ENCODE data around the gene NDRG3. TPM values are rescaled to one million over a fixed set of nuclear protein-coding genes. Genes with fewer than 3 reads are reported as not detected.
A peak's percentile ranks its signal among the peaks of the same experiment; 100 is the strongest.

NDRG3 gene
- 22.2 TPM for polyA plus RNA-seq (2013)

DNA sequence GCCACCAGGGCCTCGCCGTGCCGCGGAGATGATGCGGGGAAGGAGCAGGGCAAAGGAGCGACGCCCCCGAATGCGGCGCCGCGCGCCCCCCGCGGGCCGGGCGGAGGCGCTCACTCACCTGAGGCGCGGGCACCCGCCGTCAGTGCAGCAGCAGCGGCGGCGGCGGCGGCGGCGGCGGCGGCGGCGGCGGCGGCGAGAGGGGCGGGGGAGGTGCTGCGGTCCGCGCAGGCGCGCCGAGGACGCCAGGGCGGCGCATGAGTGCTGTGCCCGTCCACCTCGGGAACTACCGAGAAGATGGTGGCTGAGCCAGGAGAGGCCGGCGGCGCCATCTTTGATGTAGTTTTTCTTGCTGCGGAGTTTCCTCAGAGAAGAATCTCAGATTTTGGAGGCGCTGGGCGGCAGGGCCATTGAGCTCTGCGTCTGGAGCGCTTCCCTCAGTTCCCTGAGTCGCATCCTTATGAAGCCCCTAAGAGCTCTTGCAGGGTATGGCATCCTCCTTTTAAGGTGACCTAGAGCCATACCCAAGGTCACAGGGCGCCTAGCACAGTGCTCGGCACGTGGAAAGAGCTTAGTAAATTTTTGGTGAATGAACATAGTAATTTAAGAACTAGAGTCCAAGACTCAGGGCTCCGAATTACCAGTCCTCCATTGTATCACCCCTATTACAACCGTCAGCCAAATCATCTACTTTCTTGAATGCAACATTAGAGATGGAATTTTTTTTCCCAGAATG is at the start of gene NDRG3:
Gene NDRG3, minus strand, starts transcription at position 164 of the 733 bp plus-strand sequence. CDS start 24,355 bp downstream, outside the sequence.
- WGBS (ENCODE audit: insufficient coverage): 5% methylated on average over 45 of the region's 63 CpGs
- ChIA-PET CTCF (interaction anchor here (0.6 to 1.9 kb wide), 6 partner anchors 9 to 141 kb away, joined by 3 to 11 read pairs (median 3); partner anchors contain the start of gene RAB5IF), POLR2A (interaction anchor here (1.2 kb wide), 1 partner anchor 140 kb away, joined by 6 read pairs; the partner anchor contains the start of gene RAB5IF)
- Histone ChIP-seq H3K4me3 (ENCODE audit: control insufficient read depth in 1 of 7, extremely low read depth in 1 of 7, insufficient read depth in 4 of 7, low read depth in 2 of 7, low read length in 6 of 7) (peak within 1 kb of the TSS; percentile 61 to 86 (median 74)), H3K9me3 (ENCODE audit: control extremely low read depth in 1 of 5, control insufficient read depth in 4 of 5, insufficient read depth in 2 of 5, low read depth in 1 of 5, low read length in 4 of 5) (no peaks in the 10 kb centered on the region), H3K27me3 (replicated peaks in 2 of 5; ENCODE audit: control insufficient read depth in 4 of 5, insufficient read depth in 5 of 5, low read length in 4 of 5) (no peaks in the 10 kb centered on the region), H3K36me3 (ENCODE audit: control insufficient read depth in 4 of 4, insufficient read depth in 4 of 4, low read length in 3 of 4) (peaks cover 0 to 5% (median 1%) of the 10 kb centered on the region in 4 experiments), H3K27ac (ENCODE audit: insufficient read depth in 1 of 2, low read depth in 1 of 2, low read length in 2 of 2, poor library complexity in 1 of 2, severe bottlenecking in 2 of 2) (peak within 1 kb of the TSS in 1 of 2 experiments; percentile 19), H3K4me1 (ENCODE audit: control extremely low read depth in 1 of 4, control insufficient read depth in 4 of 4, insufficient read depth in 4 of 4, low read length in 3 of 4) (peaks cover 0 to 14% (median 8%) of the 10 kb centered on the region in 4 experiments)
- DNase-seq: peak; percentile 93 to 97 (median 96)

DNA sequence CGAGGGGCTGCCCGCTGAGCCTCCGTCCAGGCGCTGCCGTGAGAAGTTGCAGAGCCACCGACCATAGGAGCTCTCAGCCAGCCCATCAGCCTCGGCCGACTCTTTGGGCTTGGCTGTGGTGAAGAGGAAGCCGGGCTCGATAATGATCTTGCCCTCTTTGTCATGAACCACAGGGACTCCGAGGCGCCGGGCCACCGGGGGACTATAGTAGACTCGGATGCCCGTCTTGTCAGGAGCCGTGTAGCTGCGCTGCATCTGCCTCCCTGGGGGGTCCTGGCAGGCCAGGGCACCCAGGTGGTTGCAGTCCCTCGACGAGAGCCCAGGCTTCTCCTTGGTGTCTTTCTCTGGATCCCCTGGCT is 48.2 kb upstream of the NDRG3 start:
- WGBS (ENCODE audit: insufficient coverage): 92% methylated on average over 20 of the region's 20 CpGs
- peak in 2 of 3 donors; percentile 17 to 32 for DNase-seq
- Histone ChIP-seq H3K27me3 (replicated peaks in 2 of 5; ENCODE audit: control insufficient read depth in 4 of 5, insufficient read depth in 5 of 5, low read length in 4 of 5) (no peaks in the 10 kb centered on the region), H3K36me3 (ENCODE audit: control insufficient read depth in 4 of 4, insufficient read depth in 4 of 4, low read length in 3 of 4) (peaks cover 9 to 60% (median 45%) of the 10 kb centered on the region in 4 experiments), H3K4me3 (ENCODE audit: control insufficient read depth in 1 of 7, extremely low read depth in 1 of 7, insufficient read depth in 4 of 7, low read depth in 2 of 7, low read length in 6 of 7) (no peak overlapping the region), H3K27ac (ENCODE audit: insufficient read depth in 1 of 2, low read depth in 1 of 2, low read length in 2 of 2, poor library complexity in 1 of 2, severe bottlenecking in 2 of 2) (no peak overlapping the region), H3K9me3 (ENCODE audit: control extremely low read depth in 1 of 5, control insufficient read depth in 4 of 5, insufficient read depth in 2 of 5, low read depth in 1 of 5, low read length in 4 of 5) (no peaks in the 10 kb centered on the region), H3K4me1 (ENCODE audit: control extremely low read depth in 1 of 4, control insufficient read depth in 4 of 4, insufficient read depth in 4 of 4, low read length in 3 of 4) (no peaks in the 10 kb centered on the region)
- CTCF ChIA-PET: interaction anchor here (0.6 kb wide), 1 partner anchor 215 kb away, joined by 3 read pairs; no protein-coding TSS in a partner anchor
- POLR2A ChIA-PET: interaction anchor here (0.6 kb wide), 1 partner anchor 322 kb away, joined by 3 read pairs; no protein-coding TSS in a partner anchor

DNA sequence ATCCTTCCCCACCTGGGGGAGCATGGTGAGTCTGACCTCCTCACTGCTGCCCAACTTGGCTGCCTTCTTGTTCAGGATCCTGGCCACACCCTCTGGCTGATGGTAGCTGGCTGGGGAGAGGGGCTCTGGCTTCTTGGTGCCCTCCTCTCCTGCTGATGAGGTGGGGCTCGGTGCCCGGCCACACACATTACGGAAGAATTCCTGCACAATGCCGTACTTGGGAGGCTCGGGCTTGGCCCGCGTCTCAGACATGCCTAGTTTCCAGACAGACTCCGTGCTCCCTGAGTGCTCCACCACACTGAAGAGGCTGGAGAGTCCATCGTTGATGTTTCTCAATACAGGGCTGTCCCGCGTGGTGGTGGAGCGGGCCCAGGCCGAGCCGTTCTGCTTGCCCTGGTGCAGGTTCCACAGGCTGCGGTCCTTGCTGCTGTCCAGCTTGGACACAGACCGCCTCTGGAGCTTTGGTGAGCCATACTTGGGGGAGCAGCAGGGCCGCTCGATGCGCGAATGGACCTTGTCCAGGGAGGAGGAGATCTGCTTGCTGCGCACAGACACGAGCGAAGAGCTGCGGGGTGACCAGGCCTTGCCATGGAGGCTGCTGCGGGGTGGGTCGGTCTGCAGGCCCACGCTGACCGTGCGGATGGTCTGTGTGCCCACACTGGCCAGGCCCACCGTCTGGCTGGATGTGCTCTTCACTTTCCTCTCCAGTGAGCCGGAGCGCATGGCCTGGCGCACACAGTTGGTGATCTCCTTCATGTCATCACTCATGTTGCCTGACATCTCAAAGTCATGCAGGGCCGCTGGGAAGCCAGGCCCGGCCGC is 47.6 kb upstream of the NDRG3 start:
- ChIA-PET CTCF (no interaction called here), POLR2A (interaction anchor here (0.6 to 1.4 kb wide), 2 partner anchors 10 to 321 kb away, joined by 3 to 4 read pairs; no protein-coding TSS in a partner anchor)
- no peak for DNase-seq
- no peaks in the 10 kb centered on the region for H3K27me3 ChIP-seq (replicated peaks in 2 of 5; ENCODE audit: control insufficient read depth in 4 of 5, insufficient read depth in 5 of 5, low read length in 4 of 5)
- H3K36me3 ChIP-seq (ENCODE audit: control insufficient read depth in 4 of 4, insufficient read depth in 4 of 4, low read length in 3 of 4): peaks cover 9 to 56% (median 41%) of the 10 kb centered on the region in 4 experiments
- WGBS (ENCODE audit: insufficient coverage): 97% methylated on average over 34 of the region's 36 CpGs
- no peaks in the 10 kb centered on the region for H3K4me1 ChIP-seq (ENCODE audit: control extremely low read depth in 1 of 4, control insufficient read depth in 4 of 4, insufficient read depth in 4 of 4, low read length in 3 of 4)
- H3K27ac ChIP-seq (ENCODE audit: insufficient read depth in 1 of 2, low read depth in 1 of 2, low read length in 2 of 2, poor library complexity in 1 of 2, severe bottlenecking in 2 of 2): no peak overlapping the region
- H3K9me3 ChIP-seq (ENCODE audit: control extremely low read depth in 1 of 5, control insufficient read depth in 4 of 5, insufficient read depth in 2 of 5, low read depth in 1 of 5, low read length in 4 of 5): no peaks in the 10 kb centered on the region
- H3K4me3 ChIP-seq (ENCODE audit: control insufficient read depth in 1 of 7, extremely low read depth in 1 of 7, insufficient read depth in 4 of 7, low read depth in 2 of 7, low read length in 6 of 7): no peak overlapping the region

DNA sequence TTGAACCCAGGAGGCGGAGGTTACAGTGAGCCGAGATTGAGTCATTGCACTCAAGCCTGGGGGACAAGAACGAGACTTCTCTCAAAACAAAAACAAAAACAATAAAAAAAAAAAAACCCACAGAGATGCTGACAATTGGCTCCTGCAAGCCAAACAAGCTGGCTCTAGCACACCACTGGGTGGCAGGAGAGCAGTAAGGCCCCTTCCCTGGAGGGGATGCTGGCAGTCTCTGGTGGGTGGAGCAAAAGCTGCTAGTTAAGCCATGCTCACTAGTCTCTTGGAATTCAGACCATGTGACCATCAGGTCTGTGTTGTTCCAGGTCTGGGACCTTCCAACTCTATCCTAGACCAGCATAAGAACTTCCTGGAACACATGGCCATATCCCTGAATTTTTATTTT is 46.5 kb upstream of the NDRG3 start:
- ChIA-PET POLR2A (interaction anchor here (0.7 to 1.4 kb wide), 2 partner anchors 11 to 165 kb away, joined by 4 to 5 read pairs; no protein-coding TSS in a partner anchor), CTCF (interaction anchor here (1.2 kb wide), 1 partner anchor 10 kb away, joined by 6 read pairs; no protein-coding TSS in a partner anchor)
- Histone ChIP-seq H3K27me3 (replicated peaks in 2 of 5; ENCODE audit: control insufficient read depth in 4 of 5, insufficient read depth in 5 of 5, low read length in 4 of 5) (no peaks in the 10 kb centered on the region), H3K36me3 (ENCODE audit: control insufficient read depth in 4 of 4, insufficient read depth in 4 of 4, low read length in 3 of 4) (peaks cover 5 to 46% (median 32%) of the 10 kb centered on the region in 4 experiments), H3K9me3 (ENCODE audit: control extremely low read depth in 1 of 5, control insufficient read depth in 4 of 5, insufficient read depth in 2 of 5, low read depth in 1 of 5, low read length in 4 of 5) (no peaks in the 10 kb centered on the region), H3K27ac (ENCODE audit: insufficient read depth in 1 of 2, low read depth in 1 of 2, low read length in 2 of 2, poor library complexity in 1 of 2, severe bottlenecking in 2 of 2) (no peak overlapping the region), H3K4me1 (ENCODE audit: control extremely low read depth in 1 of 4, control insufficient read depth in 4 of 4, insufficient read depth in 4 of 4, low read length in 3 of 4) (no peaks in the 10 kb centered on the region), H3K4me3 (ENCODE audit: control insufficient read depth in 1 of 7, extremely low read depth in 1 of 7, insufficient read depth in 4 of 7, low read depth in 2 of 7, low read length in 6 of 7) (no peak overlapping the region)
- WGBS (ENCODE audit: insufficient coverage): no CpG with 5 or more reads among the region's 3 CpGs
- peak; percentile 61 to 73 (median 72) for DNase-seq

DNA sequence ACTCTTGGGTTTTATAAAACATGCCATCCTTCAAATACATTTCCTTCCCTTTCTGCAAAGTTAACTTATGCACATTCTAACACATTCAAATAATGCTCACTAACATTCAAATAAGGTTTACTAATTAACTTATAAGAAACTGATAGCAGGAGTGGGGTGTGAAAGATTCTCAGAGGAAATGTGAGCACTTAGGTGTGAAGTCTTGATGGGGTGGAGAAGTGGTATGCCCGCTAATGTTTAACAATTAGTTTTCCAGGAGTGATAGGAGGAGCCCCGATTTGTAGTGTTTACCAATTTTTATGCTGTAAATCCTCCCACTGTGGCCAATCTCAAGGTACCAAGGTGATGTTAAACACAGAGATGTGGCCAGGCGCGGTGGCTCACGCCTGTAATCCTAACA is 46.0 kb upstream of the NDRG3 start:
- 98% methylated on average over 5 of the region's 5 CpGs for WGBS (ENCODE audit: insufficient coverage)
- peaks cover 3 to 40% (median 27%) of the 10 kb centered on the region in 4 experiments for H3K36me3 ChIP-seq (ENCODE audit: control insufficient read depth in 4 of 4, insufficient read depth in 4 of 4, low read length in 3 of 4)
- no peaks in the 10 kb centered on the region for H3K27me3 ChIP-seq (replicated peaks in 2 of 5; ENCODE audit: control insufficient read depth in 4 of 5, insufficient read depth in 5 of 5, low read length in 4 of 5)
- H3K27ac ChIP-seq (ENCODE audit: insufficient read depth in 1 of 2, low read depth in 1 of 2, low read length in 2 of 2, poor library complexity in 1 of 2, severe bottlenecking in 2 of 2): no peak overlapping the region
- CTCF ChIA-PET: interaction anchor here (1.2 kb wide), 2 partner anchors 11 to 56 kb away, joined by 3 to 6 read pairs; no protein-coding TSS in a partner anchor
- H3K9me3 ChIP-seq (ENCODE audit: control extremely low read depth in 1 of 5, control insufficient read depth in 4 of 5, insufficient read depth in 2 of 5, low read depth in 1 of 5, low read length in 4 of 5): no peaks in the 10 kb centered on the region
- H3K4me1 ChIP-seq (ENCODE audit: control extremely low read depth in 1 of 4, control insufficient read depth in 4 of 4, insufficient read depth in 4 of 4, low read length in 3 of 4): no peaks in the 10 kb centered on the region
- DNase-seq: no peak
- POLR2A ChIA-PET: interaction anchor here (1.4 kb wide), 1 partner anchor 11 kb away, joined by 4 read pairs; no protein-coding TSS in a partner anchor
- H3K4me3 ChIP-seq (ENCODE audit: control insufficient read depth in 1 of 7, extremely low read depth in 1 of 7, insufficient read depth in 4 of 7, low read depth in 2 of 7, low read length in 6 of 7): no peak overlapping the region

DNA sequence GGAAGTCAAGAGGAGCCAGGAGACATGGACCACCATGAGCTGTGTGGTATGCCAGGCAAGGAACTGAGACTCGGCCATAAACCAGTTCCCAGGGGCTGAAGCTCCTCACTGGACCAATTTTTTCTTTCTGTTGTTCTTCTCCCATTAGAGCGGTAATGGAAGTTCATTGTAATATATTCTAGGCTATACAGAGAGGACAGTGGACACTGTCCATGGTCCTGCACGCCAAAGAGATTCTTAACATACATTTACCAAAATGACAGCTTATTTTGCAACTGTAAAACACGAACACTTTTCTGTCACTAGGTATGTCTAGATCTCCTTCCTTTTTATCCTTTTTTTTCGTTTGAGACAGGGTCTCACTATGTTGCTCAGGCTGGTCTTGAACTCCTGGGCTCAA is 40.8 kb upstream of the NDRG3 start:
- H3K4me1 ChIP-seq (ENCODE audit: control extremely low read depth in 1 of 4, control insufficient read depth in 4 of 4, insufficient read depth in 4 of 4, low read length in 3 of 4): no peaks in the 10 kb centered on the region
- H3K9me3 ChIP-seq (ENCODE audit: control extremely low read depth in 1 of 5, control insufficient read depth in 4 of 5, insufficient read depth in 2 of 5, low read depth in 1 of 5, low read length in 4 of 5): no peaks in the 10 kb centered on the region

More for the DNA sequence above, 40.8 kb upstream of the NDRG3 start:
- Histone ChIP-seq H3K27me3 (replicated peaks in 2 of 5; ENCODE audit: control insufficient read depth in 4 of 5, insufficient read depth in 5 of 5, low read length in 4 of 5) (no peaks in the 10 kb centered on the region), H3K36me3 (ENCODE audit: control insufficient read depth in 4 of 4, insufficient read depth in 4 of 4, low read length in 3 of 4) (peaks cover 5 to 44% (median 29%) of the 10 kb centered on the region in 4 experiments), H3K27ac (ENCODE audit: insufficient read depth in 1 of 2, low read depth in 1 of 2, low read length in 2 of 2, poor library complexity in 1 of 2, severe bottlenecking in 2 of 2) (no peak overlapping the region), H3K4me3 (ENCODE audit: control insufficient read depth in 1 of 7, extremely low read depth in 1 of 7, insufficient read depth in 4 of 7, low read depth in 2 of 7, low read length in 6 of 7) (no peak overlapping the region)
- CTCF ChIA-PET: interaction anchor here (0.6 to 2.1 kb wide), 3 partner anchors 12 to 151 kb away, joined by 3 to 8 read pairs (median 4); no protein-coding TSS in a partner anchor
- no peak for DNase-seq
- 91% methylated on average over 3 of the region's 5 CpGs for WGBS (ENCODE audit: insufficient coverage)
- POLR2A ChIA-PET: interaction anchor here (0.5 kb wide), 1 partner anchor 25 kb away, joined by 3 read pairs; no protein-coding TSS in a partner anchor
